Hepatic stellate cell (primary cell): Measurements from ENCODE around the gene BCL2L11.

ENCODE experiments used
- DNase-seq: peaks from one replicate; pipeline ENCODE4 v3.0.0; 2011; ENCODE audit warnings: low spot score

Gene BCL2L11

GRCh38 chr2:111143107-111143842 lies 22.6 kb downstream of the BCL2L11 start:
- no peak for DNase-seq

GRCh38 chr2:111143843-111144198 lies 23.1 kb downstream of the BCL2L11 start:
- no peak for DNase-seq

DNA sequence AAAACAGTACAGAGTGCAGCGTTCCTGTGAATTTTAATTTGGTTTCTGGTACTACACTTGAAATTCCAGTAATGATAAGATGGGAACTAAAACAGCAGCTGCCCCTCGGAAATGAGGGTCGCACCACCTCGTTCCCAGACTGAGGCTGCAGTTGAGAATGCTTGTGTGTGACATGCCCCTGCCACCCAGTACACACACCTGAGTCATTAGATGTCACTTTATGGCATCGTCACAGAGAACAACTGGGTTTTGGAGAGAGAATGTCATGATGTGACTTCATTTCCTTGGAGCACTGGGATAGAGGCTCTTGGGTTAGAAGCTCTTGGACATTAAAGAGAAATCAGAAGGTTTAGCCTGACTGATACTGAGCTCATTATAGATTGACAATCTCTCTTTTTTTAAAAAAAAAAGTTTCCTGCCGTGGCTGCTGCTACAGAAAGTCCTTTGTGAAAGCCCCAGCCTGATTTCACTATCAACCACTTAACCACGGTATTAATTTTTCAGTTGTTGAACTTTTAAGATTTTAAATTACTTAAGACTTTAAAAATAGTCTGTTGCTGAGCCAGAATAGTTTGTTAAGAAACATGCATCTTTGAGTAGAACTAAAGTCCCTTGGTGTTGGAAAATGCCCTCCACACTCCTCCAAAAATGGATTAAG lies 24.5 kb downstream of the BCL2L11 start:
- DNase-seq: no peak

GRCh38 chr2:111145951-111146350 lies 25.2 kb downstream of the BCL2L11 start:
- DNase-seq: no peak

DNA sequence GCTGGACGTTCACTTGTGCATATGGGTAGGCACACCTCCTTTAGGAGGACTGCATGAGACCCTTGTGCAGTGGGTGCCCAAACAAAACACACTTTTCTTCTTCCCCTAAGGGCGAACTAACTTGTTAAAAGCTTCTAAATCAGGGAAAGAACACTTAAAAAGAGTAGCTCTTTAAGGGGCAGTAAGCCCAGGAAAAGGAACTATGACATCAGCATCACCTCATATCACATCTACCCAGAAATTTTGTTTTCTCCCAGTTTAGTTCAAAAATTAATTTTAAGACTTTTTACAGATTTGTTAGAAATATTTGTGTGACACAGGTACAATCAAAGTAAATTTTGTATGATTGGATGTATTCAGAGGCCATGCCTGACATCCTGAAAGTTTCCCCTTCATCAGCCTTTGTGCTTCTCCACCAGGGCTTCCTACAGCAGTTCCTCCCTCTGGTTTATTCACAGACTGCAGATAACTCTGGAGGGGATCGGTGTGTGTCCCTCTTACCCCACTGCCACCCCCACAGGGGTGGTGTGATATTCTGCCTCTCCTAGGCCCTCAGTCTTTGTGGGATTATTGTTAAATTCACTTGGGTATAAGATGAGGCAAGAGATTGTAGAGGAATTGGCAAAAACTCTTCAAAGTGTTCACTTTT lies 27.6 kb downstream of the BCL2L11 start:
- no peak for DNase-seq

- DNase-seq: no peak
Measured at GRCh38 chr2:111148925-111149324, 28.2 kb downstream of the BCL2L11 start.

DNA sequence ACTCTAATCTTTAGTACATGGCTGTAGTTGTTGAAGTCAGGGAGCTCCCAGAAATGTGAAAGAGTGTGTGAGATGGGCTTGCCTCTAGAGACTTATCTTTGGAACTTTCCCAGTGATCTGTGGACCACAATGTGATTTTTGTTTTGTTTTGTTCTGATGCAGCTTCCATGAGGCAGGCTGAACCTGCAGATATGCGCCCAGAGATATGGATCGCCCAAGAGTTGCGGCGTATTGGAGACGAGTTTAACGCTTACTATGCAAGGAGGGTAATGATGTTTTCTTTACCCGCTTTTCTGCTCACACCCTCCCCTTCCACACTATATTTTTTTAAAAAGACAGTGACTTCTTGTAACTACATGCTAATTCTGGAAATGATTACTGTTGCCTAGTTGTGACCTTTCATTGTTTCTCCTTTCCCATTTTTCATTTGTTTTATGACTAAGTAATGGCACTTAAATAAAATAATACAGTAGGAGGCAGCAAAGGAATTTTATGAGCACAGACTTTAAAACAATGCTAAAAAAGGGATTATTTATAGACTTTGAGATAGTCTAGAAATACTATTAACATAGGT lies 29.3 kb downstream of the BCL2L11 start:
- no peak for DNase-seq

DNA sequence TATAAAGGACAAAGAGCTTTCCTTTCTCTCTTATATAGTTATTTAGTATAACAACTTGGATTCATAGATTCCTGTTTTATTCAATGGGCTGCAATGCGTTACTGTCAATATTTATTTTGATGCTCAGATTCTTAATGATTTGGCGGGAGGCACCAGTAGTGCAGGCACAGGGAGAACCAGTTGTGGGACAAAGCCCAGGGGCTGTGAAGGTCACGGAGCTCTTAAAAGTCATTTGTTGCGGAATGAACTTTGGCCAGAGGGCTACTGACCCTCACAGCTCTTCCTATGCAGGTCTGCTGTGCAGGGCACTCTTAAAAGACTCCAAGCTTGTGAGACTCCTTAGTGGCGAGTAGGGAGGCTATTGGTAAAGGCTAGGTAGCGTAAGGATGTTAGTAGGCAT lies 34.0 kb downstream of the BCL2L11 start:
- DNase-seq: no peak

DNA sequence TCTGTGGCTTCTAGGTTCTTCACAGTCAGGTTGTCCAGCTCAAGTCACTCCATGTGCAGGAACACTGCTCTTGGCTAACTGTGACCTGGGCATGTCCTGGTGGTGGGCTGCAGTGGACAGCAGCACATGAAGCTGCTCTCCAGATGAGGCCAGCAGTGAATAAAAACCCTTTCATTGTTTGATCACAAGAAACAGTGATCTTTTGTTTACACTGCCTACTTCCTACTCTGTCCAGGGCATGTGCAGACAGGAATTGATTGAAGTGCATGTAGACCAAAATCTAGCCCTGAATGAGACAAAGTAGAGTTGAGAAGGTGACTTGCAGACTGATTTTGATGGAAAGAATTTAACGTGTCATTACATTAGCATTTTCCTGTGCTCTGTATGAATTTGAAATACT lies 34.9 kb downstream of the BCL2L11 start:
- DNase-seq: no peak

- DNase-seq: no peak
Measured at GRCh38 chr2:111156529-111156928, 35.8 kb downstream of the BCL2L11 start.

DNA sequence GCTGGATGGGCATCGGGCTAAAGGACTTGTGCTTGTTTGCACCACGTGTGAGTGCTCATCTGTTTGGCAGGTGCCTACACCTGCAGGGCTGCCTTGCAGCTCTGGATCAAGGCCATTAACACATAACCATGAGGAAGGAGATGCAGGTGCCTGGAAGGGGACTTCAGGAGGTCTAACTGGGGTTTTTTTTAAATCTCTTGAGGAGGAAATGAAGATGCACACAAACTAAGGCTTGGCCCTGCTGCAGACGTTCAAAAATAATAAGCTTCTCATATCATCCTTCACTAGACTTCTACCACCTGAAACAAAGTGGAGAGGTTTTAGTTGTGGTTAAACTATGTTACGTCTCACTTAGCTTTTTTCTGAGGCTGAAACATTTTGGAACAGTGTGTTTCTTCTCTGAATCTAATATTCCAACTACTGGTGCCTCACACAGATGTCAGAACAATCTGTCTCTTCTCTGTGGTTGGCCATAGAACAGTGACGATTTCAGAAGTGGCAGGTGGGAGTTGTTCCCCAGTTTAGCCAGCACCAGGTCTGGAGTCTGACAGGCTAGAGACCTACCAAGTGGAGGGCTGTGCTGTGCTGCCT lies 36.5 kb downstream of the BCL2L11 start:
- no peak for DNase-seq

GRCh38 chr2:111157798-111158197 lies 37.1 kb downstream of the BCL2L11 start:
- DNase-seq: no peak

- DNase-seq: no peak
Measured at GRCh38 chr2:111159641-111160040, 38.9 kb downstream of the BCL2L11 start.

GRCh38 chr2:111160758-111161157 lies 40.0 kb downstream of the BCL2L11 start:
- DNase-seq: peak; percentile 84

DNA sequence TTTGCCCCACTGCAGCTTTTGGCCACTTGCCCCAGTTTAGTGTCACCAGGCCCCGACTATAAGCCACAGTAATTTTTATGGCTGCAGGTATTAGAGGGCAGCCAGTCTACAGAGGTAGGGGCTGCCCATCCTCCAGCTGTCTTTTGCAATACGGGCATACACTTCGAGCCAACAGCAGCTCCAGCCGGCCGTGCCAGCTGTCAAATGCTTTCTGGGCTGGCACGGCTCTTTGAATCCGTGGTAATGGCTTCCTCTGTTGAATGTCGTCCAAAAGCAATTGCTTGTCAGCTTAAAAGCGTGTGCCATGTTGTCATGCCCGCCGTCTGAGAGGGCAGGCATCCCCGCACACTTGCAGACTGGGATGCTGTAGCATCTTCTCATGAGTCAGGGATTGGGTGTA lies 41.3 kb downstream of the BCL2L11 start:
- DNase-seq: no peak

- no peak for DNase-seq
Measured at GRCh38 chr2:111162718-111163331, 42.1 kb downstream of the BCL2L11 start.

DNA sequence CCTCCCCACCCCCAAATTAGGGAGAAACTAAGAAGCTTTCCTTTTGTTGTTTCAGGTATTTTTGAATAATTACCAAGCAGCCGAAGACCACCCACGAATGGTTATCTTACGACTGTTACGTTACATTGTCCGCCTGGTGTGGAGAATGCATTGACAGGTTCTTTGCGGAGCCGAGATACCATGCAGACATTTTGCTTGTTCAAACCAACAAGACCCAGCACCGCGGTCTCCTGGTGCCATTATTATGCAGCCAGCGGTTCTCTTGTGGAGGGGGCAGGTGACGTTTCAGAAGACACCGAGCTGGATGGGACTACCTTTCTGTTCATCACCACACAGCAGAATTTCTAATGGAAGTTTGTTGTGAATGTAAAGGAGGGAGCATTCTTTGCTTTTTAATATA lies 43.4 kb downstream of the BCL2L11 start:
- no peak for DNase-seq

DNA sequence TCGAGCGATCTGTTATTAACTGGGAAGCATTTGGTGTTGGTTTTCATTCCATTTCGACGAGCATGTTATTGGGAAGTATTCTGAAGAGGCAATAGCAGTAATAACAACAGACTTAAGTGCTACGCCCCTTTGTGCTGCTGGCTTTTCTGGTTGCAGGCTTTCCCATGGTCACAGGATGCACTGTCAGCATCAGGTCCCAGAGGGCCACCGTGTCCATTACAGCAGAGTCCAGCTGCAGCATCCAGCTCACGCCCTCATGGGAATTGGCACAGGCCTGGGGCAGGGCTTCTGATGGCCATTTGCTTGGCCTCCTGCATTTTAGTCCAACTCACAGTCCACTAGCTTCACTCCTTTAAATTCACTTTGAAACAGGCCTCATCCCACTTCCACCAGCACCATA lies 44.4 kb downstream of the BCL2L11 start:
- peak; percentile 29 for DNase-seq

DNA sequence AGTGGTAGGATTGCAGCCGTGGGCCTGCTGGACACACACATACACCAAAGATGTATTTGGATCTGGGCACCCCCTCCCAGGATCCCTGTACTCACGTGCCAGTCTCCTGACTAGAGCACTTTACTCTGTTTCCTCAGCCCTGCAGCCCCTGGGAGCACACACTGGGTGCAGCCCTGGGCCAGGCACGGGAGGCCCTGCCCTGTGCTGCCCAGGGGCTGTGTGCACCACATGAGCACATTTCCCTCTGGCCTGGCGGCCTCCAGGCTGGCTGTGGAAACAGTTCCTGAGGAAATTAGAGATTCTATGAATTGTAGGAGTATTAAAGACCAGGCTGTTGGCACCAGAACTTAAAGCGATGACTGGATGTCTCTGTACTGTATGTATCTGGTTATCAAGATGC lies 45.4 kb downstream of the BCL2L11 start:
- no peak for DNase-seq

GRCh38 chr2:111167076-111167862 lies 46.6 kb downstream of the BCL2L11 start:
- no peak for DNase-seq

- DNase-seq: no peak
Measured at GRCh38 chr2:111167863-111168162, 47.1 kb downstream of the BCL2L11 start.
